HG03103 (cell line): ENCODE data around the gene NCBP2L.
A peak's percentile ranks its signal among the peaks of the same experiment; 100 is the strongest.

Experiments
- ATAC-seq: cut with Tn5 transposase; IDR thresholded peaks from one replicate; pipeline ENCODE4 v1.9.1; 2021; ENCODE audit warnings: low read depth; ENCODE audit not compliant: unreplicated experiment

The NCBP2L gene

GRCh38 chrX:107777536-107777832, at the start of gene NCBP2L:
NCBP2L (plus strand) TSS chrX:107777733; CDS start chrX:107794221, 16,488 bp downstream.
- ATAC-seq = no peak

DNA sequence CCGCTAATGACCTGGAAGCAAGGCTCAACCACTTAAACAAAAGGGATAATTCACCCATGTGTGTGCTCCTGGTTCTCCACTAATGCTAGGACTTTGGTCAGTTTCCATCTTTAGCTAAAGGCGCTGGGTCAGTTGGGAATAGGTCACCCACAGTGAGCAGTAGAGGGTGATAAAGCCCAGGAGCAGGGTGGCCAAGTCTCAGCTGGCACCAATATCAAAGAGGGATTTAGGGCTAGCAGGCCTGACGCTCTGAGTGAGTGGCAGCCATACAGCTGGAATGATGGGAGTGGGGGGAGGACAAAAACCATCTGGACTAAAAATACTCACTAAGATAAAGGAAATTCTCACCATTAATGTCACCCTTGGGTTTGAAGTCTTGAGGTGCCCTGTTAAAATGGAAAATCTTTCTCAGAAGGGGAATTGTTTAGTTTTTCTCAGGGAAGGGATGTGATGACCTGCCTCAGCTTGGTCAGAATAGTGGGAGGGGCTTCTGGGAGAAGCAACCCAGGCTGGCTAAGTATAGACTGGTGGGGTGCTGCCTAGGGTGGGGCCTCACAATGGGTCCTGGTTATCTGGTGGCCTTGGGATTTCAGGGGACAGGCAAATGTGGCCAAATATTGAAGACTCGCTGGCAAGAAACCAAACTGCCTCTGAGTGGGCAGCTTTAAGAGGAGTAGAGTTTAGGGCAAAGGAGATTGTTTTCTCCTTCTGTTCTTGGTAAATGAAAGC, 49.0 kb upstream of the NCBP2L start:
- no peak for ATAC-seq

GRCh38 chrX:107729558-107730297, 47.8 kb upstream of the NCBP2L start:
- peak; percentile 51 for ATAC-seq

DNA sequence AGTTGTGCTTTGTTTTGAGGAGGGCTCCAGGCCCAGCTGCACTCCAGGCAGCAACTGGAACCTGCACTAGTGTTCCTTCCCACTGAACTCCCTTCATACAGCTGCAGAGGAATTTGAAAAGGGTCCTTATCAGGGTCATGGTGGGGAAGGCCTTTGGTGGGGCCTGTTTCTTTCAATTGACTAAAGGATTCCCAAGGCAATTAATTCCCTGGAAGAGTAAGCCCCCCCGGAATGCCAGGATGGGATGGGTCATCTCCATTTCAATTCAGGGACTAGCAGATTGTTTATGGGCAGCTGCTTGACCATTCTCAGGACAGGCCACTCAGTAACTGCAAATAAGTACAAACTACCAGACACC, 47.3 kb upstream of the NCBP2L start:
- ATAC-seq = no peak

DNA sequence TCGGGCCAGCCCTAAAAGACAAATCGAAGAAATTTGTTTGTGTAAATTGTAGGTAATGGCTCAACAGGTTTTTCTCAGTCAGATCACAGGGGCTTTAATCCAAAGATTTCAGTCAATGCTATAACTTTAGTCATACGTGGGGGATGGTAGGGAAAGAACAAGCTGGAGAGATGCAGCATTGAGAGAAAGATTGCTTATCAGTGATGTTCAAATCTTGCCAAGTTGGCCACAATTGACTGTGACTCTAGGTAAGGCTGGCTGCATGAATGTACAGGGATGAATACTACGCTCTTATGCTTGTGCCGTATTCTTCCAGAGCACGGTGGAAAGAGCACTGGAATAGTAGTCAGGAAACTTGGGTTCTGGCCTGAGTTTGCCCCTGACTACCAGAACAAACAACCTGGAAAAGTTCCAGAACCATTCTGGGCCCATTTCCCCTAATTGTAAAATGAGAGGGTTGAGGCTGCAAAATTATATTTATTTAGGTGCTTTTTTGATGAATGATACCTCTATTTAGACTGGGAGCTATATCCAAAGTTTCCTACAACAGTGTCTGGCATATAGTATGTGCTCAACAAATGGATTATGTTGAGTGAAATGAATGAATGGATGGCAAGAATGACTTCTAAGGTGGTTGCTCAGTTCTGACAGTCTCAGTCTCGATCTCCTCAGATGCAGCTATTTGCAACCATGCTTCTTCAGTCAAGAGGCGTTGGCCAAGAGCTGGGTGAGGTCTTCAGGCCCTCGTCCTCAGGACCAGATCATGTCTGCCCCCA, 46.4 kb upstream of the NCBP2L start:
- no peak for ATAC-seq

DNA sequence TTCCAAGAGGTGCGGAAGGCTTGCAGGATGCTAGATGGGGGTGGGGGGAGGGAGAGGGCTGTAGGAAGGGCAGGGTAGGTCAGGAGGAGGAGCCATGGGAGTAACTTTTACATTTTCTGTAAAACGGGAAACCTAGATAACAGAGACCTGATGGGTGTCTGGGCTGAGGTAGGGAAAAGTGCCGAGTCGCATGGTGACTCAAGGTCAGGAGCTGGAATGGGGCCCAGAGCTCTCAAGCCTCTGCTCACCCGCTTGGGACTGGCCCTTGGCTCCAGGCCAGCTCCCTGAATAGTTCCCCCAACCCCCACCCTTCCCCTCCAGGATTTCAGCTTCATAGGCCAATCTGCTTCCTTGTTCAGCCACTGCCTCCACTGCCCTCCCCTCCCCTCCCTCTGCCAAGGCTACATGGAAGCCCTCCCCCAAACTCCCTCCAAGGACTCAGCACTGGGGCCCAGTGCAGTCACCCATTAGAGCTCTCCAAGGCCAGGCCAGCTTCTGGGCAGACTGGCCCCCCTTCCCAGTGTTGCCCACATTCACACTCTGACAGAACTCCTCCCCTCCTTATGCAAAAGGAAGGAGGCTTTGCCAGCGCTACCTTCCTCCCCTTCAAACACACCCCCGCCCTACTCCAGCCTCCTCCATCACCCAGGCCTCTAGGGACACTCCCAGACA, 45.6 kb upstream of the NCBP2L start:
- ATAC-seq = no peak

- ATAC-seq = no peak
These were observed 43.8 kb upstream of the NCBP2L start for GRCh38 chrX:107733686-107734085.

- ATAC-seq = no peak
These were observed 42.9 kb upstream of the NCBP2L start for GRCh38 chrX:107734646-107735045.

- ATAC-seq = no peak
These were observed 40.6 kb upstream of the NCBP2L start for GRCh38 chrX:107736781-107737531.

DNA sequence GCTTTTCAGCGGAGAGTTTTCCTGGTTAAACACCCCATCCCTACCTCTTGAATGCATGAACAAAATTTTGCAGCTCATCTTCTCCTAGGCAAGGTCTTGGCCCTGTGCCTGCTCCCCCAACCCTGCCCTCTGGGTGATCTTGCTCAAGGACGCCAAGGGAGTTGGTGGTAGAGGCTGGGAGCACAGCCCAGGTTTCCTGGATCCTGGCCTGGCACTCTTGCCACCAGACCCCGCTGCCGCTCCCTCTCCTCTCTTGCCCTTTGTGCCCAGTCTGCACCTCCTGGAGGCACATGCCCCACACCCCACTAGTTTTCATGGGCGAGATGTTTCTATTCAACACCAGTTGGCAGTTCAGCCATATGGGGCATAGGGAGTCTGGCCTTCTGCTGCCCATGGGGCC, 39.3 kb upstream of the NCBP2L start:
- no peak for ATAC-seq

GRCh38 chrX:107738768-107739167, 38.8 kb upstream of the NCBP2L start:
- ATAC-seq = no peak

GRCh38 chrX:107739541-107739940, 38.0 kb upstream of the NCBP2L start:
- ATAC-seq = no peak

- ATAC-seq = peak; percentile 16
These were observed 36.1 kb upstream of the NCBP2L start for GRCh38 chrX:107741404-107741790.

- ATAC-seq = no peak
These were observed 34.8 kb upstream of the NCBP2L start for GRCh38 chrX:107742700-107743191.

- no peak for ATAC-seq
These were observed 33.5 kb upstream of the NCBP2L start for GRCh38 chrX:107743995-107744394.

- ATAC-seq = no peak
These were observed 32.7 kb upstream of the NCBP2L start for GRCh38 chrX:107744868-107745267.

GRCh38 chrX:107747596-107748161, 29.9 kb upstream of the NCBP2L start:
- no peak for ATAC-seq

DNA sequence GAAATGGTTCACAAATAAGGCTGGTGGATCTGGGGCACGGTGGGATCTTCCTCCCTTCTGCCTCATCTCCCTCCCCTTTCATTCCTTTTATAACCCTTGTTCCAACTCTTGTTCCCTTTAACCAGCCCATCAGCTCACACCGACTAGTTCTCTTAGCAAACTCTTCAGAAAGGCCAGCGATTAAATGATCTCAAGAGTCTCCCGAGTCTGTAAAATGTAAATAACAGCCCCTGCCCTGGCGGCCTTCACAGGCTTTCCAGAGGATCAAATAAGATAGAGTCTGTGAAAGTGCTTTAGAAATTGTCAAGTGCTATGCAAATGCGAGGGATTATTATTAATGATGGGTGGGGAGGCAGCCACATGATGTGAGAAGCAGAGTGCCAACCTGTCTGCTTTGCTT, 29.0 kb upstream of the NCBP2L start:
- ATAC-seq = no peak

- ATAC-seq = no peak
These were observed 27.3 kb upstream of the NCBP2L start for GRCh38 chrX:107750263-107750662.
